Activated CD8-positive, alpha-beta memory T cell treated with anti-CD3 and anti-CD28 coated beads, Interleukin-2, amount 10 ng/mL, durations not matched to agents 7 days and 5 days (primary cell): ENCODE data around the gene LDB2. TPM values are rescaled to one million over a fixed set of nuclear protein-coding genes. Genes with fewer than 3 reads are reported as not detected.

Source experiments
- ATAC-seq: fragments of 150-1000 bp; cut with Tn5 transposase; one replicate; pipeline ENCODE4 v1.10.0; 2021; ENCODE audit warnings: moderate library complexity
- CTCF ChIA-PET: fragments of 350-600 bp; sonication (Branson Sonifier 250); formaldehyde crosslinking; loops from one replicate; lab custom pipeline; 2021; ENCODE audit warnings: antibody characterized with exemption; lab: Charles Lee
- DNase-seq: peaks from one replicate; pipeline ENCODE4 v3.0.0-alpha.2; 2020
- H3K27ac Mint-ChIP-seq: one replicate; pipeline ENCODE4 v1.8.0; 2021; ENCODE audit warnings: mild to moderate bottlenecking, mixed read lengths
- H3K27me3 Mint-ChIP-seq: one replicate; pipeline ENCODE4 v1.8.0; 2021; ENCODE audit warnings: mixed read lengths
- H3K36me3 Mint-ChIP-seq: one replicate; pipeline ENCODE4 v1.8.0; 2021; ENCODE audit warnings: mild to moderate bottlenecking, mixed read lengths
- H3K4me1 Mint-ChIP-seq: one replicate; pipeline ENCODE4 v1.8.0; 2021; ENCODE audit warnings: mixed read lengths
- H3K4me3 Mint-ChIP-seq: one replicate; pipeline ENCODE4 v1.8.0; 2021; ENCODE audit warnings: mild to moderate bottlenecking, moderate library complexity, mixed read lengths
- H3K9me3 Mint-ChIP-seq: one replicate; pipeline ENCODE4 v1.8.0; 2022; ENCODE audit warnings: low read depth, mixed read lengths
- total RNA-seq, 2 experiments: library from RNA; stranded (reverse); gene quantifications; one replicate each; pipeline ENCODE4 v1.2.3, GENCODE V29; 2021

Gene LDB2
- total RNA-seq, 2 experiments from 2014 or later, result not detected

DNA sequence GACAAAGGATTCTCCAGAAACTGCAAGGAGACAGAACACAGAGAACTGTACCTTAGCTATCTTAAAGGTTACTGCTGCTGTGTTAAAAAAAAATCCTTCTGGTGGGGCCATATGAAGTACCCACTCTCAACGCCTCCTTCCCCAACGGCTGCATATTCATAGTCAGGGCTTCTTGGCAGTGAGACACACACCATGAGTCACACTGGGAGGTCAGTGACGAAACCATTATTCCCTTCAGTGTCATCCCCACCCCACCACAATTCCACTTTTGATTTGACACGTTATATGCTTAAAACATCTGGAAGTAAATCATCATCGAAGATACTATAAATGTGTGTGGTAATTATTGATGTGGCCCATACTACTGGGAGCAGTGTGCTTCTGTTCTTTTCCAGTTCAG, 271.5 kb downstream of the LDB2 start:
- CTCF ChIA-PET, result no interaction called here
- no peak overlapping the region for H3K4me3 Mint-ChIP-seq
- no peaks in the 10 kb centered on the region for H3K4me1 Mint-ChIP-seq
- H3K27me3 Mint-ChIP-seq, result no peaks in the 10 kb centered on the region
- H3K36me3 Mint-ChIP-seq, result no peaks in the 10 kb centered on the region
- DNase-seq, result no peak
- peaks cover 3% of the 10 kb centered on the region for H3K9me3 Mint-ChIP-seq
- no peak overlapping the region for H3K27ac Mint-ChIP-seq
- no peak for ATAC-seq

GRCh38 chr4:16622826-16623225, 275.6 kb downstream of the LDB2 start:
- CTCF ChIA-PET, result no interaction called here
- H3K36me3 Mint-ChIP-seq, result no peaks in the 10 kb centered on the region
- H3K27ac Mint-ChIP-seq, result no peak overlapping the region
- no peak overlapping the region for H3K4me3 Mint-ChIP-seq
- ATAC-seq, result no peak
- no peak for DNase-seq
- H3K4me1 Mint-ChIP-seq, result no peaks in the 10 kb centered on the region
- H3K9me3 Mint-ChIP-seq, result peaks cover 3% of the 10 kb centered on the region
- H3K27me3 Mint-ChIP-seq, result no peaks in the 10 kb centered on the region

GRCh38 chr4:16617435-16617834, 281.0 kb downstream of the LDB2 start:
- no peaks in the 10 kb centered on the region for H3K36me3 Mint-ChIP-seq
- no peaks in the 10 kb centered on the region for H3K9me3 Mint-ChIP-seq
- CTCF ChIA-PET, result no interaction called here
- H3K27ac Mint-ChIP-seq, result no peak overlapping the region
- no peak overlapping the region for H3K4me3 Mint-ChIP-seq
- H3K27me3 Mint-ChIP-seq, result no peaks in the 10 kb centered on the region
- no peaks in the 10 kb centered on the region for H3K4me1 Mint-ChIP-seq
- no peak for ATAC-seq
- no peak for DNase-seq

GRCh38 chr4:16617011-16617410, 281.4 kb downstream of the LDB2 start:
- Mint-ChIP-seq H3K9me3 (no peaks in the 10 kb centered on the region), H3K27me3 (no peaks in the 10 kb centered on the region), H3K4me3 (no peak overlapping the region), H3K4me1 (no peaks in the 10 kb centered on the region), H3K36me3 (no peaks in the 10 kb centered on the region), H3K27ac (no peak overlapping the region)
- no peak for DNase-seq
- CTCF ChIA-PET, result no interaction called here
- ATAC-seq, result no peak

GRCh38 chr4:16609170-16609758, 289.2 kb downstream of the LDB2 start:
- CTCF ChIA-PET, result no interaction called here
- no peak for ATAC-seq
- DNase-seq, result no peak
- Mint-ChIP-seq H3K4me1 (no peaks in the 10 kb centered on the region), H3K4me3 (no peak overlapping the region), H3K27me3 (no peaks in the 10 kb centered on the region), H3K36me3 (no peaks in the 10 kb centered on the region), H3K27ac (no peak overlapping the region), H3K9me3 (peaks cover 2% of the 10 kb centered on the region)

- CTCF ChIA-PET, result no interaction called here
- DNase-seq, result no peak
- no peak overlapping the region for H3K27ac Mint-ChIP-seq
- no peaks in the 10 kb centered on the region for H3K4me1 Mint-ChIP-seq
- no peak overlapping the region for H3K4me3 Mint-ChIP-seq
- H3K27me3 Mint-ChIP-seq, result no peaks in the 10 kb centered on the region
- no peak for ATAC-seq
- H3K9me3 Mint-ChIP-seq, result peaks cover 2% of the 10 kb centered on the region
- H3K36me3 Mint-ChIP-seq, result no peaks in the 10 kb centered on the region
Measured at GRCh38 chr4:16608611-16609125, 289.8 kb downstream of the LDB2 start.

DNA sequence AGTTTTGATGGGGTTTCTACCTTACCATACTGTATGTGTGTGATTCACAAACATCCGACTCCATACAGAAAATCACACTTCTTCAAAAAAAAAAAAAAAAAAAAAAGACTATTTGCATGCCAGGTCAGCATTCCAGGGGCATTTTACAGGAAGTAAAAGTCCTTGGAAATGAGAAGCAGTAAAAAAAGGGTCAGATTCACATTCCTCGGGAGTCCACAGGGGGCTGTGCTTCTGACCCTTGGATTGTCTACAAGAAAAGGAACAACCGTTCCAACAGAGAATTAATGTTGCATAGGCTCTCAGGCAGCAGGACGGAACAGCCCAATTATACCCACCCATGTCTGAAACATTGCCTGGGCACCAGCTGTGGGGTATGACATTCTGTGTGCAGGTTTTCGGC, 290.3 kb downstream of the LDB2 start:
- Mint-ChIP-seq H3K9me3 (peaks cover 2% of the 10 kb centered on the region), H3K27ac (no peak overlapping the region), H3K27me3 (no peaks in the 10 kb centered on the region), H3K4me1 (no peaks in the 10 kb centered on the region), H3K36me3 (no peaks in the 10 kb centered on the region), H3K4me3 (no peak overlapping the region)
- DNase-seq (no peak), ATAC-seq (no peak)
- CTCF ChIA-PET, result no interaction called here

- DNase-seq, result no peak
- Mint-ChIP-seq H3K9me3 (peaks cover 2% of the 10 kb centered on the region), H3K4me3 (no peak overlapping the region), H3K4me1 (no peaks in the 10 kb centered on the region), H3K27me3 (no peaks in the 10 kb centered on the region), H3K36me3 (no peaks in the 10 kb centered on the region), H3K27ac (no peak overlapping the region)
- CTCF ChIA-PET, result interaction anchor here (1.0 kb wide), 1 partner anchor 23 kb away, joined by 3 read pairs; no protein-coding TSS in a partner anchor
- no peak for ATAC-seq
Measured at GRCh38 chr4:16607241-16608066, 291.0 kb downstream of the LDB2 start.

GRCh38 chr4:16606691-16607090, 291.8 kb downstream of the LDB2 start:
- Mint-ChIP-seq H3K9me3 (peaks cover 2% of the 10 kb centered on the region), H3K36me3 (no peaks in the 10 kb centered on the region)

DNA sequence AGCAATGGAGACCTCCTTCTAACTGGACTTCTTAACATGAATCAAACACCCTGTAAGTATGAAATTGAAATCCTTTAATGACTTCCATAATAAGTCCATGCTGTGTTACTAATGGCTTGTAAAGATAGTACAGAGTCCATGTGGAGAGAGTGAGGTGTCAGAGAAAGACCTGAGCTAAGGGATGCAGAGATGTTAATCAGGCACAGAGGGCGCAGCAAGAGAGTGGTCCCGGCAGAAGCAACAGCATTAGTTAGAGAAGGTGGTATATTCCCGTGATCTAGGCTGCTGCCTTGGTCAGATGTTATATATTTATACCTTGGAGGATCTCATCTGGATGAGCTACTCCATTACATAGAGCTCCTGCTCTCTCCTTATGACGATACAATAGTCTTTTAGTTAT, 295.3 kb downstream of the LDB2 start:
- H3K27ac Mint-ChIP-seq, result no peak overlapping the region
- no peaks in the 10 kb centered on the region for H3K27me3 Mint-ChIP-seq
- H3K4me3 Mint-ChIP-seq, result no peak overlapping the region
- CTCF ChIA-PET, result no interaction called here
- ATAC-seq (no peak), DNase-seq (no peak)
- H3K36me3 Mint-ChIP-seq, result no peaks in the 10 kb centered on the region
- no peaks in the 10 kb centered on the region for H3K4me1 Mint-ChIP-seq
- no peaks in the 10 kb centered on the region for H3K9me3 Mint-ChIP-seq

More at GRCh38 chr4:16606691-16607090, 291.8 kb downstream of the LDB2 start:
- ATAC-seq (no peak), DNase-seq (no peak)
- Mint-ChIP-seq H3K27ac (no peak overlapping the region), H3K27me3 (no peaks in the 10 kb centered on the region), H3K4me1 (no peaks in the 10 kb centered on the region), H3K4me3 (no peak overlapping the region)
- CTCF ChIA-PET, result interaction anchor here (1.0 kb wide), 1 partner anchor 24 kb away, joined by 3 read pairs; no protein-coding TSS in a partner anchor

DNA sequence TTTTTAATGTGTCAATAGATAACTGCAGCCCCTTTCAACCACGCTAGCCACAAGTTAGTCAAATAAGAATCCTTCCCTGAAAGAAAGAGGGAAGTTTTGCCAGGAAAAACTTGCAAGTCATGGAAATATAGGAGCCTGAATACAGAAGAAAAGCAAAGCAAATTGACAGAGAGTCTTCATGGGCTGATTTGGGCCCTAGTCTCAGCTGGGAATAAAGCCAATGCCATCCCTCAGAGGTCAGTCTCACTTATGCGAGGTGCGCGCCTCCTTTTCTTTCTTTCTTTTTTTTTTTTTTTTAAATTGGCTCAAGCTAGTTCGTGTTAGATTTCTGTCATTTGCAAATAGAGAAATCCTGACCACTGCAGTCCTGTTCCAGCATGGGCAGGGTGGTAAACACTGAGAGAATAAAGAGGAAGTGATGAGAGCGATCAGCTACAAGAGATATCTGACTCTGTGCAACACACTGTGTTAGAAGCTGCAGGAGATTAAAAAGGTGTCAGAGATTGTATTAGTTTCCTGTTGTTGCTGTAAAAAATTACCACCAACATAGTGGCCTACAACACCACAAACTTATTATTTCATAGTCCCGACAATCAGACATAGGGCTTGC, 299.7 kb downstream of the LDB2 start:
- CTCF ChIA-PET, result no interaction called here
- no peak overlapping the region for H3K27ac Mint-ChIP-seq
- no peaks in the 10 kb centered on the region for H3K4me1 Mint-ChIP-seq
- H3K9me3 Mint-ChIP-seq, result no peaks in the 10 kb centered on the region
- DNase-seq (no peak), ATAC-seq (no peak)
- H3K27me3 Mint-ChIP-seq, result no peaks in the 10 kb centered on the region
- H3K4me3 Mint-ChIP-seq, result no peak overlapping the region
- H3K36me3 Mint-ChIP-seq, result no peaks in the 10 kb centered on the region

GRCh38 chr4:16597845-16598596, 300.4 kb downstream of the LDB2 start:
- ATAC-seq (no peak), DNase-seq (no peak)
- CTCF ChIA-PET, result no interaction called here
- Mint-ChIP-seq H3K4me3 (no peak overlapping the region), H3K9me3 (no peaks in the 10 kb centered on the region), H3K27ac (no peak overlapping the region), H3K27me3 (no peaks in the 10 kb centered on the region), H3K36me3 (no peaks in the 10 kb centered on the region), H3K4me1 (no peaks in the 10 kb centered on the region)

GRCh38 chr4:16597443-16597842, 301.0 kb downstream of the LDB2 start:
- Mint-ChIP-seq H3K4me1 (no peaks in the 10 kb centered on the region), H3K27ac (no peak overlapping the region), H3K36me3 (no peaks in the 10 kb centered on the region), H3K27me3 (no peaks in the 10 kb centered on the region), H3K9me3 (no peaks in the 10 kb centered on the region), H3K4me3 (no peak overlapping the region)
- ATAC-seq, result no peak
- DNase-seq, result no peak
- CTCF ChIA-PET, result no interaction called here
